ENCODE results near the gene SETDB2.

SETDB2 gene

GRCh38 chr13:49429121-49429520 is 15.0 kb upstream of the SETDB2 start:
- no peak for DNase-seq

- no peak for DNase-seq
Observed at GRCh38 chr13:49435992-49436391, 8.1 kb upstream of the SETDB2 start.

GRCh38 chr13:49436890-49437289 is 7.2 kb upstream of the SETDB2 start:
- DNase-seq, result no peak

GRCh38 chr13:49437705-49438104 is 6.4 kb upstream of the SETDB2 start:
- no peak for DNase-seq

- DNase-seq, result no peak
Observed at GRCh38 chr13:49439609-49440008, 4.5 kb upstream of the SETDB2 start.

GRCh38 chr13:49441312-49441711 is 2.8 kb upstream of the SETDB2 start:
- no peak for DNase-seq

GRCh38 chr13:49441846-49442245 is 2.2 kb upstream of the SETDB2 start:
- DNase-seq, result peak; percentile 44

GRCh38 chr13:49443357-49443703 is 744 bp upstream of the SETDB2 start:
- no peak for DNase-seq

- DNase-seq, result peak; percentile 57
Observed at GRCh38 chr13:49444524-49445395, 686 bp downstream of the SETDB2 start.

- no peak for DNase-seq
Observed at GRCh38 chr13:49446473-49446872, 2.4 kb downstream of the SETDB2 start.

GRCh38 chr13:49448753-49449152 is 4.7 kb downstream of the SETDB2 start:
- DNase-seq, result no peak

GRCh38 chr13:49450105-49450819 is 6.2 kb downstream of the SETDB2 start:
- DNase-seq, result peak; percentile 43

GRCh38 chr13:49452725-49453457 is 8.8 kb downstream of the SETDB2 start:
- DNase-seq, result no peak

- DNase-seq, result no peak
Observed at GRCh38 chr13:49453465-49453864, 9.4 kb downstream of the SETDB2 start.

GRCh38 chr13:49454388-49455006 is 10.4 kb downstream of the SETDB2 start:
- DNase-seq, result peak; percentile 62

GRCh38 chr13:49455007-49455398 is 10.9 kb downstream of the SETDB2 start:
- no peak for DNase-seq

- no peak for DNase-seq
Observed at GRCh38 chr13:49456156-49456555, 12.1 kb downstream of the SETDB2 start.

- DNase-seq, result no peak
Observed at GRCh38 chr13:49457221-49457620, 13.1 kb downstream of the SETDB2 start.

- peak; percentile 38 for DNase-seq
Observed at GRCh38 chr13:49459580-49459979, 15.5 kb downstream of the SETDB2 start.

- no peak for DNase-seq
Observed at GRCh38 chr13:49464085-49464484, 20.0 kb downstream of the SETDB2 start.

- no peak for DNase-seq
Observed at GRCh38 chr13:49464621-49465325, 20.7 kb downstream of the SETDB2 start.

- DNase-seq, result no peak
Observed at GRCh38 chr13:49466292-49466838, 22.3 kb downstream of the SETDB2 start.
